Measurements from ENCODE around the gene SLC2A4. TPM values are rescaled to one million over a fixed set of nuclear protein-coding genes. Genes with fewer than 3 reads are reported as not detected.

Gene SLC2A4
- total and polyA plus RNA-seq, 2 experiments from 2014 or later, result 6.3 to 13.6 TPM

- Mint-ChIP-seq H3K4me3 (peak within 1 kb of the TSS; percentile 91), H3K36me3 (ENCODE audit: low read depth) (peaks cover 30% of the 10 kb centered on the region), H3K27ac (peak within 1 kb of the TSS; percentile 99), H3K27me3 (ENCODE audit: insufficient read depth, low read depth, poor library complexity) (peaks cover 27% of the 10 kb centered on the region), H3K9me3 (no peaks in the 10 kb centered on the region; the same call in 2 of the 3 replicates), H3K4me1 (peaks cover 35% of the 10 kb centered on the region)
- ATAC-seq (peak; percentile 64), DNase-seq (ENCODE audit: low spot score) (peak; percentile 98)
- Histone ChIP-seq H3K36me3 (ENCODE audit: insufficient read depth) (peaks cover 9% of the 10 kb centered on the region), H3K27me3 (ENCODE audit: insufficient read depth) (no peaks in the 10 kb centered on the region), H3F3A (replicated peaks; ENCODE audit: low read depth) (peaks cover 22% of the 10 kb centered on the region), H3K27ac (ENCODE audit: low read depth) (peak within 1 kb of the TSS; percentile 99), H2AFZ (peak within 1 kb of the TSS; percentile 100), H3K4me3 (peak within 1 kb of the TSS; percentile 99), H3K4me1 (ENCODE audit: insufficient read depth) (peaks cover 13% of the 10 kb centered on the region), H3K9me2 (ENCODE audit: insufficient read depth) (no peaks in the 10 kb centered on the region), H4K20me1 (replicated peaks; ENCODE audit: insufficient read depth) (peaks cover 15% of the 10 kb centered on the region; the same call in 1 of the 2 replicates), H3K4me2 (peak within 1 kb of the TSS; percentile 100), H3K79me2 (replicated peaks; ENCODE audit: insufficient read depth) (peaks cover 27% of the 10 kb centered on the region)
- no peak for TF ChIP-seq STAT1 (IDR thresholded peaks at IDR 0.05; ENCODE audit: unreplicated experiment)
- TF ChIP-seq NANOG (IDR thresholded peaks at IDR 0.05; ENCODE audit: borderline replicate concordance), result no peak
- no peak for TF ChIP-seq ZNF462 (CRISPR knock-in tag; IDR thresholded peaks at IDR 0.05)
- peak; percentile 92 for TF ChIP-seq CREB1 (CRISPR knock-in tag; IDR thresholded peaks at IDR 0.05; ENCODE audit: low read depth)
- peak; percentile 12 to 47; a peak in 2 of 4 replicates for TF ChIP-seq CTCF (conservative IDR thresholded peaks at IDR 0.05; ENCODE audit: low read depth in 2 of 2)
- TF ChIP-seq ETS1 (IDR thresholded peaks at IDR 0.05), result no peak
- no peak for TF ChIP-seq JUNB (IDR thresholded peaks at IDR 0.05; ENCODE audit: unreplicated experiment)
- peak; percentile 96 for TF ChIP-seq POLR2AphosphoS5 (IDR thresholded peaks at IDR 0.05; ENCODE audit: low read depth)
- no peak for TF ChIP-seq ZNF114 (CRISPR knock-in tag; IDR thresholded peaks at IDR 0.05)
- no peak for TF ChIP-seq REST (IDR thresholded peaks at IDR 0.05; ENCODE audit: unreplicated experiment)
- no peak for TF ChIP-seq ZNF331 (CRISPR knock-in tag; IDR thresholded peaks at IDR 0.05; ENCODE audit: low read depth)
- no peak for TF ChIP-seq EZH2 (IDR thresholded peaks at IDR 0.05; ENCODE audit: low read depth, unreplicated experiment)
- no peak for TF ChIP-seq EZH2phosphoT487 (IDR thresholded peaks at IDR 0.05; ENCODE audit: unreplicated experiment)
Measured at GRCh38 chr17:7262192-7262934, 19.2 kb upstream of the SLC2A4 start, which contains the start of gene CLDN7. TSS of gene CLDN7 (minus strand) at chr17:7262478. CDS start at chr17:7262043, 435 bp downstream.

Data from GM23338 (cell line).